ENCODE measurements around the gene CYP46A1.

CYP46A1 gene

GRCh38 chr14:99664058-99664936 lies 19.8 kb upstream of the CYP46A1 start:
- TF ChIP-seq, protein P1, sequence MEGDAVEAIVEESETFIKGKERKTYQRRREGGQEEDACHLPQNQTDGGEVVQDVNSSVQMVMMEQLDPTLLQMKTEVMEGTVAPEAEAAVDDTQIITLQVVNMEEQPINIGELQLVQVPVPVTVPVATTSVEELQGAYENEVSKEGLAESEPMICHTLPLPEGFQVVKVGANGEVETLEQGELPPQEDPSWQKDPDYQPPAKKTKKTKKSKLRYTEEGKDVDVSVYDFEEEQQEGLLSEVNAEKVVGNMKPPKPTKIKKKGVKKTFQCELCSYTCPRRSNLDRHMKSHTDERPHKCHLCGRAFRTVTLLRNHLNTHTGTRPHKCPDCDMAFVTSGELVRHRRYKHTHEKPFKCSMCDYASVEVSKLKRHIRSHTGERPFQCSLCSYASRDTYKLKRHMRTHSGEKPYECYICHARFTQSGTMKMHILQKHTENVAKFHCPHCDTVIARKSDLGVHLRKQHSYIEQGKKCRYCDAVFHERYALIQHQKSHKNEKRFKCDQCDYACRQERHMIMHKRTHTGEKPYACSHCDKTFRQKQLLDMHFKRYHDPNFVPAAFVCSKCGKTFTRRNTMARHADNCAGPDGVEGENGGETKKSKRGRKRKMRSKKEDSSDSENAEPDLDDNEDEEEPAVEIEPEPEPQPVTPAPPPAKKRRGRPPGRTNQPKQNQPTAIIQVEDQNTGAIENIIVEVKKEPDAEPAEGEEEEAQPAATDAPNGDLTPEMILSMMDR (IDR thresholded peaks at IDR 0.05; ENCODE audit: extremely low read depth, missing control alignments): no peak
- DNase-seq (ENCODE audit: low spot score): no peak

GRCh38 chr14:99664937-99665273 lies 19.2 kb upstream of the CYP46A1 start:
- no peak for DNase-seq (ENCODE audit: low spot score)
- TF ChIP-seq, protein P1 (IDR thresholded peaks at IDR 0.05; ENCODE audit: extremely low read depth, missing control alignments): no peak

GRCh38 chr14:99666533-99666932 lies 17.6 kb upstream of the CYP46A1 start:
- no peak for DNase-seq (ENCODE audit: low spot score)
- TF ChIP-seq, protein P1 (IDR thresholded peaks at IDR 0.05; ENCODE audit: extremely low read depth, missing control alignments): no peak

- DNase-seq (ENCODE audit: low spot score): no peak
These were observed 17.1 kb upstream of the CYP46A1 start for GRCh38 chr14:99667045-99667444.

DNA sequence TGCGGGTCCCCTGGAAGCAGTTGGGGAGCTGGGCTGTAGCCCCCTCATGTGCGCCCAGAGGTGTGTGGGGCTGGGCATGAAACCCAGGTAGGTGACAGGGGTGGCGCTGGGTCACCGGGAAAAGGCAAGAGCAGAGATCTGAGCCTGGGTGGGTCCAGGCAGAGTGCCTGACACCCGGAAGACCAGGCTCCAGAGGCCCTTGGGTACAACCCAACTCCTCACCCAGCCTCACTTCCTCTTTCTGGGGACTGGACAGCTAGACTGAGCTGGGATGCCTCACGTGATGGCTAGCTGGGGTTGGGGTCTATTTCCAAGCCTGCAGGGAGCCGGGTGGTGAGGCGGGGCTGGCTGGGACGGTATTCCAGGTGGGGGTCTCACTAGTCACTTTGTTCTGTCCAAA lies 16.3 kb upstream of the CYP46A1 start:
- DNase-seq (ENCODE audit: low spot score): no peak
- TF ChIP-seq, protein P1 (IDR thresholded peaks at IDR 0.05; ENCODE audit: extremely low read depth, missing control alignments): no peak

More at GRCh38 chr14:99667045-99667444, 17.1 kb upstream of the CYP46A1 start:
- TF ChIP-seq, protein P1 (IDR thresholded peaks at IDR 0.05; ENCODE audit: extremely low read depth, missing control alignments): no peak

- TF ChIP-seq, protein P1 (IDR thresholded peaks at IDR 0.05; ENCODE audit: extremely low read depth, missing control alignments): no peak
- DNase-seq (ENCODE audit: low spot score): no peak
These were observed 15.5 kb upstream of the CYP46A1 start for GRCh38 chr14:99668307-99669295.

Data from GM20000 (cell line).